ENCODE results near the gene PKDREJ.

DNA sequence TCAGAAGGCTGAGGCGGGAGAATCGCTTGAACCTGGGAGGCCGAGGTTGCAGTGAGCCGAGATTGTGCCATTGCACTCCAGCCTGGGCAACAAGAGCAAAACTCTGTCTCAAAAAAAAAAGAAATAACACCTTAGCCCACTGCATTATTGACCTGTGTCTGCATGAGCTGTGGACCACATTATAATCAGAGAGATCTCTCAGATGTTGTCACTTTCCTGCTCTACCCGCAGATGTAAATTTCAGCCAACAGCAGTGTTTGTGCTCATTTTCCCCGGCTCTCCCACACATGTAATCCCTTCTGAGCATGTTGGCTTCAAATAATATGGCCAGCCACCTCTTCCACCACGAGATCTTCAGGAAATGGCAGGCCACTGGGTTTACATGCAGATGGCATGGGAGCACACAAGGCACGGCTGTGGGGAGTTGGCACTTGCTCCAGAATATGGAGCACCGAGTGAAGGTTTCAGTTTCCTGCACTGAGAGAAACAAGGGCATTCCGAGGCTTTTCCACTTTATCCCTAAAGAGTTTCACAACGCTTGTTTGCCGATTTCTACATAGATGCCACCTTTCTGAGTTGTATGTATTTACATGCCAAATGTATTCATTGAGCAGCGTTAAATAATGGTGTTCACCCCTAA, 32.8 kb downstream of the PKDREJ start:
- no peak for TF ChIP-seq POLR2AphosphoS5 (IDR thresholded peaks at IDR 0.05; ENCODE audit: low read depth, low read length)
- TF ChIP-seq, protein P1, sequence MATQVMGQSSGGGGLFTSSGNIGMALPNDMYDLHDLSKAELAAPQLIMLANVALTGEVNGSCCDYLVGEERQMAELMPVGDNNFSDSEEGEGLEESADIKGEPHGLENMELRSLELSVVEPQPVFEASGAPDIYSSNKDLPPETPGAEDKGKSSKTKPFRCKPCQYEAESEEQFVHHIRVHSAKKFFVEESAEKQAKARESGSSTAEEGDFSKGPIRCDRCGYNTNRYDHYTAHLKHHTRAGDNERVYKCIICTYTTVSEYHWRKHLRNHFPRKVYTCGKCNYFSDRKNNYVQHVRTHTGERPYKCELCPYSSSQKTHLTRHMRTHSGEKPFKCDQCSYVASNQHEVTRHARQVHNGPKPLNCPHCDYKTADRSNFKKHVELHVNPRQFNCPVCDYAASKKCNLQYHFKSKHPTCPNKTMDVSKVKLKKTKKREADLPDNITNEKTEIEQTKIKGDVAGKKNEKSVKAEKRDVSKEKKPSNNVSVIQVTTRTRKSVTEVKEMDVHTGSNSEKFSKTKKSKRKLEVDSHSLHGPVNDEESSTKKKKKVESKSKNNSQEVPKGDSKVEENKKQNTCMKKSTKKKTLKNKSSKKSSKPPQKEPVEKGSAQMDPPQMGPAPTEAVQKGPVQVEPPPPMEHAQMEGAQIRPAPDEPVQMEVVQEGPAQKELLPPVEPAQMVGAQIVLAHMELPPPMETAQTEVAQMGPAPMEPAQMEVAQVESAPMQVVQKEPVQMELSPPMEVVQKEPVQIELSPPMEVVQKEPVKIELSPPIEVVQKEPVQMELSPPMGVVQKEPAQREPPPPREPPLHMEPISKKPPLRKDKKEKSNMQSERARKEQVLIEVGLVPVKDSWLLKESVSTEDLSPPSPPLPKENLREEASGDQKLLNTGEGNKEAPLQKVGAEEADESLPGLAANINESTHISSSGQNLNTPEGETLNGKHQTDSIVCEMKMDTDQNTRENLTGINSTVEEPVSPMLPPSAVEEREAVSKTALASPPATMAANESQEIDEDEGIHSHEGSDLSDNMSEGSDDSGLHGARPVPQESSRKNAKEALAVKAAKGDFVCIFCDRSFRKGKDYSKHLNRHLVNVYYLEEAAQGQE (IDR thresholded peaks at IDR 0.05; ENCODE audit: insufficient read depth in 1 of 2, low read depth in 2 of 2, low read length in 2 of 2) = no peak
- TF ChIP-seq SIN3A (IDR thresholded peaks at IDR 0.05; ENCODE audit: borderline replicate concordance, insufficient read depth, low read length) = no peak
- TF ChIP-seq TAF1 (IDR thresholded peaks at IDR 0.05; ENCODE audit: borderline replicate concordance, insufficient read depth, low read length) = no peak

Data from PFSK-1 (cell line).